ENCODE measurements around the gene MED8.

- no peak for TF ChIP-seq MAX (IDR thresholded peaks at IDR 0.05)
- TF ChIP-seq, protein P1, sequence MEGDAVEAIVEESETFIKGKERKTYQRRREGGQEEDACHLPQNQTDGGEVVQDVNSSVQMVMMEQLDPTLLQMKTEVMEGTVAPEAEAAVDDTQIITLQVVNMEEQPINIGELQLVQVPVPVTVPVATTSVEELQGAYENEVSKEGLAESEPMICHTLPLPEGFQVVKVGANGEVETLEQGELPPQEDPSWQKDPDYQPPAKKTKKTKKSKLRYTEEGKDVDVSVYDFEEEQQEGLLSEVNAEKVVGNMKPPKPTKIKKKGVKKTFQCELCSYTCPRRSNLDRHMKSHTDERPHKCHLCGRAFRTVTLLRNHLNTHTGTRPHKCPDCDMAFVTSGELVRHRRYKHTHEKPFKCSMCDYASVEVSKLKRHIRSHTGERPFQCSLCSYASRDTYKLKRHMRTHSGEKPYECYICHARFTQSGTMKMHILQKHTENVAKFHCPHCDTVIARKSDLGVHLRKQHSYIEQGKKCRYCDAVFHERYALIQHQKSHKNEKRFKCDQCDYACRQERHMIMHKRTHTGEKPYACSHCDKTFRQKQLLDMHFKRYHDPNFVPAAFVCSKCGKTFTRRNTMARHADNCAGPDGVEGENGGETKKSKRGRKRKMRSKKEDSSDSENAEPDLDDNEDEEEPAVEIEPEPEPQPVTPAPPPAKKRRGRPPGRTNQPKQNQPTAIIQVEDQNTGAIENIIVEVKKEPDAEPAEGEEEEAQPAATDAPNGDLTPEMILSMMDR (IDR thresholded peaks at IDR 0.05), result no peak
- TF ChIP-seq POLR2A (IDR thresholded peaks at IDR 0.05; ENCODE audit: low read length), result no peak
- no peak for TF ChIP-seq CEBPB (IDR thresholded peaks at IDR 0.05)
- TF ChIP-seq EP300 (IDR thresholded peaks at IDR 0.05), result no peak
These were observed 23.0 kb downstream of the MED8 start for GRCh38 chr1:43366601-43367025.
